Esophagus muscularis mucosa (tissue), 4 donors: ENCODE results near the gene SH3GLB2. TPM values are rescaled to one million over a fixed set of nuclear protein-coding genes. Genes with fewer than 3 reads are reported as not detected.
A peak's percentile ranks its signal among the peaks of the same experiment; 100 is the strongest.
"Not testable (repeated sequence)": the region's sequence is repeated elsewhere in the genome, so short reads cannot be mapped to it uniquely, and the experiment has no call there.

Experiments
- DNase-seq: peaks from one replicate; pipeline ENCODE4 v3.0.0-alpha.2; 2017; ENCODE audit errors: extremely low spot score
- H3K27ac ChIP-seq, 4 donors: fragments of 200-600 bp; sonication (generic); replicated peaks in 1 of 4; 1 replicate in 3 of 4; 2 replicates in 1 of 4; pipeline ENCODE4 v1.5.1; 2016 to 2019; ENCODE audit warnings: mild to moderate bottlenecking in 1 of 4
- H3K27me3 ChIP-seq, 4 donors: fragments of 200-600 bp; sonication (generic); one replicate each; pipeline versions ENCODE4 v1.5.1 to v1.6.0; 2016 to 2019
- H3K36me3 ChIP-seq, 4 donors: fragments of 200-600 bp; sonication (generic); one replicate each; pipeline ENCODE4 v1.5.1; 2016 to 2019
- H3K4me1 ChIP-seq, 4 donors: fragments of 200-600 bp; sonication (generic); one replicate each; pipeline ENCODE4 v1.5.1; 2016 to 2019
- H3K4me3 ChIP-seq, 4 donors: fragments of 200-600 bp; sonication (generic); 1 replicate in 2 of 4; 2 replicates in 2 of 4; pipeline ENCODE4 v1.5.1; 2016 to 2019; ENCODE audit warnings: mild to moderate bottlenecking in 4 of 4, moderate library complexity in 1 of 4
- H3K9me3 ChIP-seq, 4 donors: fragments of 200-600 bp; sonication (generic); 1 replicate in 3 of 4; 2 replicates in 1 of 4; pipeline ENCODE4 v1.5.1; 2016 to 2019
- EP300 ChIP-seq: sonication (generic); formaldehyde crosslinking; IDR thresholded peaks from one replicate; pipeline ENCODE4 v1.6.1; 2017; ENCODE audit warnings: antibody characterized with exemption
- POLR2A ChIP-seq: fragments of 450-650 bp; IDR thresholded peaks from one replicate; pipeline ENCODE4 v1.6.1; 2017; ENCODE audit warnings: antibody characterized with exemption, moderate library complexity, mild to moderate bottlenecking, low read depth
- POLR2AphosphoS5 ChIP-seq, 2 donors: sonication (generic); formaldehyde crosslinking; IDR thresholded peaks; one replicate each; pipeline ENCODE4 v1.6.1; 2017; ENCODE audit warnings: antibody characterized with exemption in 2 of 2
- WGBS: methylation state at CpG from one replicate; pipeline ENCODE4 v1.1.5; 2018; 5-methylcytosine and 5-hydroxymethylcytosine counted together
- intact Hi-C: fragments of 100-400 bp; cut with DNase I; formaldehyde crosslinking; loops from one replicate; pipeline ENCODE4 v1.15.1; 2023
- total RNA-seq, 4 donors: library from RNA; depleted of rRNA; stranded (reverse); fragments of >200 nt; gene quantifications; one replicate each; pipeline versions ENCODE4 v1.1.0 to v1.2.1, GENCODE V29; 2016
- TF ChIP-seq, protein P1 (sequence below), 3 experiments: fragments of 200-600 bp in 2 of 3; fragments of 450-650 bp in 1 of 3; sonication (generic) in 2 of 3; IDR thresholded peaks; one replicate each; pipeline ENCODE4 v1.5.1; 2017 to 2019; ENCODE audit warnings: antibody characterized with exemption in 3 of 3, mild to moderate bottlenecking in 2 of 3, moderate library complexity in 1 of 3

The SH3GLB2 gene
- total RNA-seq, 4 donors from 2014 or later: 71.6 to 92.3 (median 88.5) TPM

DNA sequence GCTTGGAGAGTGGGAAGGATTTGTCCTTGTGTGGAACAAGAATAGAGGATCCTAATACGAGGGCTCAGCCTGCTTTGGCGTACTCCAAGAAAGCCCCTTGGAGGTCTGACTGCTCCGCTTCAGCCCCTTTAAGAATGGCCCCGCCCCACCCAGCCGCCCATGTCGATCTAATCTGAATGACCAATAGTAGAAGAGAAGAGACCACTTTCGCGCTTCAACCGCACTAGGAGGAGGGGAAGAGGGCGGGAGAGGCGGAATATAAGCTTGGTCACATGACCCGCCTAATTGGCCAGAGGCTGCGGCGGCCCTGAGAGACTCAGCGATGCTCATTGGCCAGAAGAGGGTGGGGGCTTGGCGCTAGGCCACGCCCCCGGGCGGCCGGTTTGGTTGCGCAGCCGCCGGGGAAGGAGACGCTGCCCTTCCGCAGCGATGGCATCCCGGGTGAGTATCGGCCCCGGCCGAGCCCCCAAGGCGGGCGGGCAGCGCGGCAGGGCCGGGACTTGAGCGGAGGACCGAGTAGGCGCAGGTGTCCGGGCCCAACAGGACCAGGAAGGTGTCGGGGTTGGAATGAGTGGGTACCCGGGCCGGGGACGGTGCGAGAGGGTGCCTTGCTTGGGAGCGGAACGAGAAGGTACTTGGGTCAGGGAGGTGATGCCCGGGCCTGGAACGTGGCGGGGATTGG is 8.3 kb upstream of the SH3GLB2 start, which contains the start of gene MIGA2:
Gene MIGA2, plus strand, starts transcription at position 386 of the 682 bp plus-strand sequence. CDS start 3,969 bp downstream, outside the sequence.
- Histone ChIP-seq H3K36me3 (peaks cover 0 to 11% (median 10%) of the 10 kb centered on the region in 4 donors), H3K27me3 (no peaks in the 10 kb centered on the region), H3K4me1 (peaks cover 22 to 48% (median 33%) of the 10 kb centered on the region in 4 donors), H3K27ac (peak within 1 kb of the TSS; percentile 82 to 91 (median 88)), H3K4me3 (peak within 1 kb of the TSS; percentile 79 to 99 (median 88)), H3K9me3 (no peaks in the 10 kb centered on the region)
- no peak for TF ChIP-seq EP300
- TF ChIP-seq, protein P1, sequence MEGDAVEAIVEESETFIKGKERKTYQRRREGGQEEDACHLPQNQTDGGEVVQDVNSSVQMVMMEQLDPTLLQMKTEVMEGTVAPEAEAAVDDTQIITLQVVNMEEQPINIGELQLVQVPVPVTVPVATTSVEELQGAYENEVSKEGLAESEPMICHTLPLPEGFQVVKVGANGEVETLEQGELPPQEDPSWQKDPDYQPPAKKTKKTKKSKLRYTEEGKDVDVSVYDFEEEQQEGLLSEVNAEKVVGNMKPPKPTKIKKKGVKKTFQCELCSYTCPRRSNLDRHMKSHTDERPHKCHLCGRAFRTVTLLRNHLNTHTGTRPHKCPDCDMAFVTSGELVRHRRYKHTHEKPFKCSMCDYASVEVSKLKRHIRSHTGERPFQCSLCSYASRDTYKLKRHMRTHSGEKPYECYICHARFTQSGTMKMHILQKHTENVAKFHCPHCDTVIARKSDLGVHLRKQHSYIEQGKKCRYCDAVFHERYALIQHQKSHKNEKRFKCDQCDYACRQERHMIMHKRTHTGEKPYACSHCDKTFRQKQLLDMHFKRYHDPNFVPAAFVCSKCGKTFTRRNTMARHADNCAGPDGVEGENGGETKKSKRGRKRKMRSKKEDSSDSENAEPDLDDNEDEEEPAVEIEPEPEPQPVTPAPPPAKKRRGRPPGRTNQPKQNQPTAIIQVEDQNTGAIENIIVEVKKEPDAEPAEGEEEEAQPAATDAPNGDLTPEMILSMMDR (IDR thresholded peaks at IDR 0.05): peak in 1 of 3 experiments; percentile 37
- peak; percentile 75 for TF ChIP-seq POLR2A
- TF ChIP-seq POLR2AphosphoS5 (IDR thresholded peaks at IDR 0.05): peak; percentile 94 to 97
- peak; percentile 99 for DNase-seq
- intact Hi-C loops: loop anchor here (5.0 kb wide), 1 partner anchor 41 kb away; no protein-coding TSS in a partner anchor
- WGBS: 0% methylated on average over 34 of the region's 49 CpGs

DNA sequence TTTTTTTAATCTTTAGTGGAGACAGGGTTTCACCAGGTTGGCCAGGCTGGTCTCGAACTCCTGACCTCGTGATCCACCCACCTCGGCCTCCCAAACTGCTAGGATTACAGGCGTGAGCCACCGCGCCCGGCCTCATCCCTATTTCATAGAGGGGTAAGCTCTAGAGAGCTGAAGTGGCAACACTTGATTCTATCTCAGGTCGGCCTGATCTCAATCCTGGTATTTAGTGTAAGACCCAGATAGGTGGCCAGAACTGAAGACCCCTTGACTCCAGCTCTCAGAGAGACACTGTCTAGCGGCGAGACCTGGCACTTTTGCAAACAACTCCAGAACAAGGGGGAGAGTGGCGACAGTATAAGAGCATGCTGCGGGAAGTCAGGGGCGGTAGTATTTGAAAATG is 7.7 kb upstream of the SH3GLB2 start:
- intact Hi-C loops: loop anchor here (5.0 kb wide), 1 partner anchor 41 kb away; no protein-coding TSS in a partner anchor

DNA sequence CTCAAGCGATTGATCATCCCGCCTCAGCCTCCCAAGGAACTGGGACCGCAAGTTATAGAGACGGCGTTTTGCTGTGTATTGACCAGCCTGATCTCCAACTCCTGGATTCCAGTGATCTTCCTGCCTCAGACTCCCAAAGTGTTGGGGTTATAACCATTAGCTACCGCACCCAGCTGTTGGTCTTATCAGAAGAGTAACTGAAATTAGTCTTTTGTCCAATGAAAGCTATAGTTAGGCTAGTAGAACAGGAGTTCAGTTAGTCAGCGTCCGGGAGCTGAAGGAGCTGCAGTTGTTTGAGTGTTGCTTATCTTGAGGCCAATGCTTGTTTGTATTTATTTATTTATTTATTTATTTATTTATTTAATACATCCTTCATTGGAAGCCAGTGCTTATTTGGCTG is 5.1 kb upstream of the SH3GLB2 start:
- TF ChIP-seq, protein P1 (IDR thresholded peaks at IDR 0.05): no peak
- no peak for DNase-seq
- peaks cover 21 to 33% (median 24%) of the 10 kb centered on the region in 4 donors for H3K4me1 ChIP-seq
- H3K27me3 ChIP-seq: no peaks in the 10 kb centered on the region
- H3K27ac ChIP-seq: no peak overlapping the region
- 94% methylated on average over 8 of the region's 8 CpGs for WGBS
- no peaks in the 10 kb centered on the region for H3K9me3 ChIP-seq
- H3K36me3 ChIP-seq: no peaks in the 10 kb centered on the region
- intact Hi-C loops: no loop called here
- no peak overlapping the region for H3K4me3 ChIP-seq

More for the DNA sequence above, 7.7 kb upstream of the SH3GLB2 start:
- not testable (repeated sequence) for H3K27me3 ChIP-seq, DNase-seq, H3K36me3 ChIP-seq, H3K9me3 ChIP-seq
- H3K27ac ChIP-seq: peak overlapping the region; percentile 82 to 91 (median 88)
- H3K4me3 ChIP-seq: peak overlapping the region; percentile 79 to 99 (median 88)
- 45% methylated on average over 13 of the region's 13 CpGs for WGBS
- peaks cover 22 to 48% (median 33%) of the 10 kb centered on the region in 4 donors for H3K4me1 ChIP-seq

DNA sequence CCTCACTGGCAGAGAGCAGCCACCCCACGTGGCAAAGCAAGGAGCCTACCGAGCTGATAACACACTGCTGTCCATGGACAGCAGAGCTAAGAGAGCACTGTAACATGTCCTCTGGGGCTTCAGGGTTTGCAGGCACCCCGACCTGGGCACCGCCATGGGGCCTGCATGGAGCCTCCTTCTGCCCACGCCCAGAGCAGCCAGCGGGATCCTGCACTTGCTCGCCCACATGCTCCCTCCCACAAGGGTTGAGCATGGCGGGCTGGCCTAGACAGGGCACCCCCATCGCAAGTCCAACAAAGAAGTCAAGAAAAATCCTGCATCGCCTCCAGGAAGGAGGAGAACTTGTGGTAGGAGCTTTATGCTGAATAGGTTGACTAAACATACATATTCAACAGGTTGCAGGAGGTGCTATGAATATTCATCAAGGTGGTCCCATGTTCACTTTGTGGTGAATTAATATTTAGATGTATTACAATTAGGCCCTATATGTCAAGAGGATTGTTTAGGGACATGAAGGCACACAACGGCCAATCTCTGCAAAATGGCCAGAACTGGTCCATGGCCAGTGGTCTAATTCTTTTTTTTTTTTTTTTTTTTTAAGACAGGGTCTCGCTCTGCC is 4.5 kb upstream of the SH3GLB2 start:
- intact Hi-C loops: no loop called here
- H3K9me3 ChIP-seq: no peaks in the 10 kb centered on the region
- H3K4me1 ChIP-seq: peaks cover 16 to 29% (median 20%) of the 10 kb centered on the region in 4 donors
- 87% methylated on average over 9 of the region's 12 CpGs for WGBS
- TF ChIP-seq EP300 (no peak), POLR2A (no peak), POLR2AphosphoS5 (IDR thresholded peaks at IDR 0.05) (no peak)
- TF ChIP-seq, protein P1 (IDR thresholded peaks at IDR 0.05): no peak
- DNase-seq: no peak
- H3K27ac ChIP-seq: no peak overlapping the region
- H3K27me3 ChIP-seq: no peaks in the 10 kb centered on the region
- H3K4me3 ChIP-seq: no peak overlapping the region
- H3K36me3 ChIP-seq: no peaks in the 10 kb centered on the region

DNA sequence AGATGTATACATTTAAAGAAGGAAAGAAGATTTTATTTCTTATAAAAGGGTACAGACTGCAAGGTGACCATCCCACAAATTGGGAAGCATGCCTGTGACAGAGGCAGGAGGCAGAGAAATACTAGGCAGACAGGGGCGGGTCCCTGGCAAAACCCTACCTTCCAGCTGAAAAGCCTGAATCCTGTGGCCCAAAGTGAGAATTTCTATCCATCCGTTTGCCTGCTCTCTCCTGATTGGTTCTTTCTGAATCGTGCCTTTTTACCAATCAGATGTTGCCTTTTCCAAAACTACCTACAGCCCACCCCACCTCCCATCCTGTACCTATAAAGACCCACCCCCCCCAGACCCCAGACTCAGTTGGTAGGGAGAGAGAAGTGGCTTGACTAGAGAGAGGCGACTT is 3.4 kb upstream of the SH3GLB2 start:
- Histone ChIP-seq H3K4me1 (peaks cover 21 to 32% (median 23%) of the 10 kb centered on the region in 4 donors), H3K27ac (no peak overlapping the region), H3K27me3 (no peaks in the 10 kb centered on the region), H3K4me3 (no peak overlapping the region), H3K9me3 (no peaks in the 10 kb centered on the region), H3K36me3 (no peaks in the 10 kb centered on the region)
- intact Hi-C loops: no loop called here
- DNase-seq: no peak
- TF ChIP-seq POLR2A (no peak), POLR2AphosphoS5 (IDR thresholded peaks at IDR 0.05) (no peak), EP300 (no peak)
- TF ChIP-seq, protein P1 (IDR thresholded peaks at IDR 0.05): no peak
- WGBS: 80% methylated on average over 4 of the region's 4 CpGs
